HepG2 (cell line): ENCODE results near the gene DNMT3L. TPM values are rescaled to one million over a fixed set of nuclear protein-coding genes. Genes with fewer than 3 reads are reported as not detected.

Source experiments
- ARID4A ChIP-seq: sonication (generic); formaldehyde crosslinking; IDR thresholded peaks from 2 replicates; pipeline ENCODE4 v1.5.0; 2020; ENCODE audit warnings: mild to moderate bottlenecking, missing genetic modification reagents, borderline replicate concordance
- CBX5 ChIP-seq: sonication (generic); formaldehyde crosslinking; IDR thresholded peaks from 2 replicates; pipeline ENCODE4 v1.4.0; 2020; ENCODE audit warnings: missing genetic modification reagents, borderline replicate concordance
- IRF9 ChIP-seq: sonication (generic); formaldehyde crosslinking; IDR thresholded peaks from 2 replicates; pipeline ENCODE4 v1.8.0; 2022; ENCODE audit warnings: missing genetic modification reagents, mild to moderate bottlenecking, borderline replicate concordance
- PAXIP1 ChIP-seq: sonication (generic); formaldehyde crosslinking; conservative IDR thresholded peaks from 2 replicates; pipeline ENCODE4 v1.4.0; 2020; ENCODE audit warnings: mild to moderate bottlenecking, missing genetic modification reagents, moderate library complexity
- SAP130 ChIP-seq: IDR thresholded peaks from 2 replicates; pipeline ENCODE4 v1.6.1; 2016; ENCODE audit warnings: low read depth
- SNAI1 ChIP-seq: sonication (generic); formaldehyde crosslinking; IDR thresholded peaks from 2 replicates; pipeline ENCODE4 v1.5.0; 2020; ENCODE audit warnings: mild to moderate bottlenecking, missing genetic modification reagents, borderline replicate concordance
- ZFP37 ChIP-seq: sonication (generic); formaldehyde crosslinking; IDR thresholded peaks from 2 replicates; pipeline ENCODE4 v1.4.0; 2020; ENCODE audit warnings: missing genetic modification reagents, borderline replicate concordance
- ZNF274 ChIP-seq: sonication (generic); formaldehyde crosslinking; IDR thresholded peaks from 2 replicates; pipeline ENCODE4 v1.5.1; 2020; ENCODE audit warnings: mild to moderate bottlenecking, missing genetic modification reagents
- ZNF609 ChIP-seq: sonication (generic); formaldehyde crosslinking; IDR thresholded peaks from 2 replicates; pipeline ENCODE4 v1.4.0; 2020; ENCODE audit warnings: mild to moderate bottlenecking, missing genetic modification reagents, borderline replicate concordance
- ZSCAN20 ChIP-seq: sonication (generic); formaldehyde crosslinking; IDR thresholded peaks from 2 replicates; pipeline ENCODE4 v1.4.0; 2020; ENCODE audit warnings: missing genetic modification reagents, mild to moderate bottlenecking, borderline replicate concordance
- polyA plus RNA-seq, 8 experiments: library from polyadenylated mRNA; depleted of rRNA in 3 of 8; stranded (reverse) in 7 of 8; unstranded in 1 of 8; fragments of >200 nt; fragmentation: Illumina TruSeq in 4 of 8; extraction: Trizol in 4 of 8; gene quantifications; 2 replicates each; pipeline versions ENCODE4 v1.2.1 to v1.2.3, GENCODE V29; 2011 to 2016; ENCODE audit warnings: low read depth in 4 of 8, missing spikeins in 1 of 8, mixed read lengths in 1 of 8; ENCODE audit not compliant: insufficient read depth in 1 of 8
- total RNA-seq, 5 experiments: library from RNA; depleted of rRNA; stranded (reverse); fragments of >200 nt; fragmentation: Illumina TruSeq; extraction: Trizol; gene quantifications; 2 replicates each; pipeline ENCODE4 v1.2.3, GENCODE V29; 2016; ENCODE audit warnings: low read depth in 1 of 5
- TF ChIP-seq, protein P1 (sequence below): sonication (generic); formaldehyde crosslinking; IDR thresholded peaks from 2 replicates; pipeline ENCODE4 v1.4.0; 2020; ENCODE audit warnings: missing genetic modification reagents

DNMT3L gene
- total and polyA plus RNA-seq, 2 of the 13 experiments (the other 11 are each of a cell fraction or from before 2014, with no cell fraction given), result 0.75 to 1.7 TPM

DNA sequence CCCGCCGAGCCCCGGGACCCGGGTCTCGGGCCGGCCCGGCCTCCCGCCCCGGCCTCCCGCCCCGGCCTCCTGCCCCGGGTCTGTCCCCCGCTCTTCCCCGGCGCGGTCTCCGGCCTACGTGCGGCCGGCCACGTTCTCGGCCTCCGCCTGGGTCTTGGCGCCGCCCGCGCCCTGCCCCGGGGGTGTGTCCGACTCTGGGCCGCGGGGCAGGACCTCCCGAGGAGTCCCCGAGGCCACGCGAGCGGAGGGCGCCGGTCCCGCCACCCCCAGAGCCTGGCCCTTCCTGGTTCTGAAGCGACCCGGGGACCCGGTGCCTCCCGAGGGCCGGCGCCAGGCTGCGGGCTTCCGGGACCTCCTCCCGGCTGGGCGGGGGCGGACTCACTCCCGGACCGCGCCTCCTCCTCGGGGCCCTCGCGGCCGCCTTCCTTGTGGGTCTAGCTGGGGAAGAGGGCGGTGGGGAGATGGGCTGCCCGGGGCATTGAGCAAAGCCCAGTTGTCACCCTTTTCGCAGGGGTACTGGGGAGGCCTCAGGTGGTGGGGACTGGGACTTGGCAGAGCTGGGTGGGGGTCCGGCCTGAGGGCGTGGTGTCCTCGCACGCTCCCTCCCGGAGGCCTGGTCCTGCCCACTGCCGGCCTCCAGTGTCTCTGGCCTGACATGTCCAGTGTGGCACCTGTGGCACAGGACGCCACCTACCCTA lies 38.7 kb upstream of the DNMT3L start (continued):
- peak; percentile 65 for TF ChIP-seq ARID4A (CRISPR knock-in tag)
- peak; percentile 69 for TF ChIP-seq SAP130 (CRISPR knock-in tag)
- TF ChIP-seq PAXIP1 (CRISPR knock-in tag), result no peak
- no peak for TF ChIP-seq ZFP37
- no peak for TF ChIP-seq ZNF274 (CRISPR knock-in tag)
- TF ChIP-seq CBX5 (CRISPR knock-in tag), result no peak
- no peak for TF ChIP-seq ZSCAN20 (CRISPR knock-in tag)
- no peak for TF ChIP-seq ZNF609 (CRISPR knock-in tag)
- TF ChIP-seq SNAI1 (CRISPR knock-in tag), result no peak
- peak; percentile 84; the same call in 1 of the 2 replicates for TF ChIP-seq IRF9
- TF ChIP-seq, protein P1, sequence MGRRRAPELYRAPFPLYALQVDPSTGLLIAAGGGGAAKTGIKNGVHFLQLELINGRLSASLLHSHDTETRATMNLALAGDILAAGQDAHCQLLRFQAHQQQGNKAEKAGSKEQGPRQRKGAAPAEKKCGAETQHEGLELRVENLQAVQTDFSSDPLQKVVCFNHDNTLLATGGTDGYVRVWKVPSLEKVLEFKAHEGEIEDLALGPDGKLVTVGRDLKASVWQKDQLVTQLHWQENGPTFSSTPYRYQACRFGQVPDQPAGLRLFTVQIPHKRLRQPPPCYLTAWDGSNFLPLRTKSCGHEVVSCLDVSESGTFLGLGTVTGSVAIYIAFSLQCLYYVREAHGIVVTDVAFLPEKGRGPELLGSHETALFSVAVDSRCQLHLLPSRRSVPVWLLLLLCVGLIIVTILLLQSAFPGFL (CRISPR knock-in tag), result no peak
